Smooth muscle cell (in vitro differentiated cells): ENCODE data around the gene NECTIN3. TPM values are rescaled to one million over a fixed set of nuclear protein-coding genes. Genes with fewer than 3 reads are reported as not detected.

Source experiments
- DNase-seq: peaks from one replicate; lab custom pipeline; 2025; ENCODE audit not compliant: unreplicated experiment; lab: John Stamatoyannopoulos, UW
- H2AFZ ChIP-seq: fragments of 200-600 bp; sonication (generic); 2 replicates; pipeline ENCODE4 v1.6.0; 2016; ENCODE audit warnings: antibody characterized with exemption, low read depth, mild to moderate bottlenecking
- H3F3A ChIP-seq: fragments of 200-600 bp; sonication (generic); 2 replicates; pipeline ENCODE4 v1.6.0; 2017; ENCODE audit warnings: antibody characterized with exemption, low read depth
- H3K27ac ChIP-seq: fragments of 200-600 bp; sonication (generic); 2 replicates; pipeline ENCODE4 v1.5.1; 2016; ENCODE audit warnings: low read depth, mild to moderate bottlenecking
- H3K27me3 ChIP-seq: fragments of 200-600 bp; sonication (generic); 2 replicates; pipeline ENCODE4 v1.6.1; 2016; ENCODE audit warnings: low read depth, mild to moderate bottlenecking
- H3K36me3 ChIP-seq: fragments of 200-600 bp; sonication (generic); 2 replicates; pipeline ENCODE4 v1.5.1; 2016; ENCODE audit warnings: low read depth
- H3K4me1 ChIP-seq: fragments of 200-600 bp; sonication (generic); 2 replicates; pipeline ENCODE4 v1.5.1; 2016; ENCODE audit warnings: low read depth
- H3K4me2 ChIP-seq: fragments of 200-600 bp; sonication (generic); 2 replicates; pipeline ENCODE4 v1.6.0; 2016; ENCODE audit warnings: mild to moderate bottlenecking
- H3K4me3 ChIP-seq: fragments of 200-600 bp; sonication (generic); 2 replicates; pipeline ENCODE4 v1.5.1; 2016; ENCODE audit warnings: mild to moderate bottlenecking
- H3K79me2 ChIP-seq: fragments of 200-600 bp; sonication (generic); 2 replicates; pipeline ENCODE4 v1.6.0; 2016; ENCODE audit warnings: low read depth, mild to moderate bottlenecking
- H3K9ac ChIP-seq: fragments of 200-600 bp; sonication (generic); 2 replicates; pipeline ENCODE4 v1.6.0; 2016; ENCODE audit warnings: low read depth
- H3K9me3 ChIP-seq: fragments of 200-600 bp; sonication (generic); replicated peaks from 2 replicates; pipeline ENCODE4 v1.5.1; 2016; ENCODE audit warnings: low read depth
- H4K20me1 ChIP-seq: fragments of 200-600 bp; sonication (generic); 2 replicates; pipeline ENCODE4 v1.6.0; 2016; ENCODE audit warnings: low read depth
- WGBS: methylation state at CpG from one replicate; pipeline ENCODE4 v1.1.7; 2016; ENCODE audit warnings: low lambda C conversion rate; 5-methylcytosine and 5-hydroxymethylcytosine counted together
- polyA plus RNA-seq: library from polyadenylated mRNA; unstranded; fragments of >200 nt; fragmentation: Nextera tagmentation; extraction: Ambion mirVana; gene quantifications from 2 replicates; pipeline ENCODE4 v1.2.1, GENCODE V29; 2016
- total RNA-seq: library from RNA; depleted of rRNA; stranded (reverse); fragments of >200 nt; gene quantifications from 2 replicates; pipeline ENCODE4 v1.2.3, GENCODE V29; 2014
- TF ChIP-seq, protein P1 (sequence below): fragments of 200-600 bp; sonication (generic); IDR thresholded peaks from 2 replicates; pipeline ENCODE4 v1.5.1; 2017; ENCODE audit warnings: borderline replicate concordance, mild to moderate bottlenecking, antibody characterized with exemption; ENCODE audit not compliant: insufficient read depth, poor library complexity, severe bottlenecking

NECTIN3 gene
- total and polyA plus RNA-seq, 2 experiments from 2014 or later, result 10.4 to 76.3 TPM

DNA sequence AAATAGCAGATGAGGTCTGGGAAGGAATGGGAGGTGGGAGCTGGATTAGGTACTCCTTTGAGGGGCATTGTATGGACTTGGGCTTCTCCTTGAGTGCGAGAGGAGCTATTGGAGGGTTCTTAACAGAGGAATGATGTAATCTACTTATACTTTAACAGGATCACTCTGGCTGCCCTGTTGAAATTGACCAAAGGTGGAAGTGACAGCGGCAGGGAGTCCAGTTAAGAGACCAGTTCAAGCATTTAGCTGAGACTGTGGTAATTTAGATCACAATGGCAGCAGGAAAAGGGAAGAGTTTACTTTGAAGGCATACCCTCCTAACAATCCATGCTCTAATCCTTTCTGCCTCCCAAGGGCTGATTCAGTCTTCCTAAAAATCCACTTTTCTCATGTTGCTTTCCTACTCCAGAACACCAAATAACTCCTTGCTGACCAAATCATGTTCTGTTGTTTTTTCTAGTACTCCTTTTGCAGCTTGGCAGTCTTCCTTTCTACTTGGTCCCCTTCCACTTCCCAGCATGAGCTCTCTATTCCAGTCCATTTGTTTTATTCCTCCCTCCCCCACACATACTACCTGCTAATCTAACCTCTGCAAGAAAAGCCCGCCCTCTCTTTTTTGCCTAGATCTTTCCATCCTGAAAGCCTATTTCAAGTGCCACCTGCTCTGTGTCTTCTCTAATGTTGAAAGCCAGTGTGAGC lies 139.4 kb downstream of the NECTIN3 start:
- DNase-seq, result no peak
- 86% methylated on average over 3 of the region's 3 CpGs for WGBS

DNA sequence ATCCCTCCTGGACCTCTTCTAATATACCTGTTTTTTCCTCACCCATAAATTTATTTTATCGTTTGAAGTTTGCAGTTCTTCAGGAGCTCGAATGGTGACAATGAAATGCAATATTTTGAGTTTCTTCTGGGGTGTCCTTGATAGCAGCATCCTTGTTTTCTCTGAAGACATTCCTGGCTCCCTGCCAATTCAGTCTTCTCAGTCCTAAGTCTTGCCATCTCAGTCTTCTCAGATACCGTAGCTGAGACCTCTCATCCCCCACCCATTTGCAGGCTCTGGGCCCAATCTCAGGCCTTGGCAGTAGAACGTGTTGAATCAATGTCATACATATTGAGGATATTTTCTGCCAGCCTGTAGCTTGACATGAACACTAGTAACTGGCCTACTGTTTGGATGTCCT lies 140.9 kb downstream of the NECTIN3 start:
- Histone ChIP-seq H3K4me3 (no peak overlapping the region), H3K27me3 (no peaks in the 10 kb centered on the region), H4K20me1 (no peaks in the 10 kb centered on the region), H3K4me2 (no peak overlapping the region), H2AFZ (no peak overlapping the region), H3K9me3 (no peaks in the 10 kb centered on the region), H3F3A (no peaks in the 10 kb centered on the region), H3K27ac (no peak overlapping the region), H3K9ac (no peak overlapping the region), H3K36me3 (no peaks in the 10 kb centered on the region), H3K79me2 (no peaks in the 10 kb centered on the region), H3K4me1 (no peaks in the 10 kb centered on the region)
- DNase-seq, result no peak
- WGBS, result 91% methylated on average over 4 of the region's 4 CpGs
- TF ChIP-seq, protein P1, sequence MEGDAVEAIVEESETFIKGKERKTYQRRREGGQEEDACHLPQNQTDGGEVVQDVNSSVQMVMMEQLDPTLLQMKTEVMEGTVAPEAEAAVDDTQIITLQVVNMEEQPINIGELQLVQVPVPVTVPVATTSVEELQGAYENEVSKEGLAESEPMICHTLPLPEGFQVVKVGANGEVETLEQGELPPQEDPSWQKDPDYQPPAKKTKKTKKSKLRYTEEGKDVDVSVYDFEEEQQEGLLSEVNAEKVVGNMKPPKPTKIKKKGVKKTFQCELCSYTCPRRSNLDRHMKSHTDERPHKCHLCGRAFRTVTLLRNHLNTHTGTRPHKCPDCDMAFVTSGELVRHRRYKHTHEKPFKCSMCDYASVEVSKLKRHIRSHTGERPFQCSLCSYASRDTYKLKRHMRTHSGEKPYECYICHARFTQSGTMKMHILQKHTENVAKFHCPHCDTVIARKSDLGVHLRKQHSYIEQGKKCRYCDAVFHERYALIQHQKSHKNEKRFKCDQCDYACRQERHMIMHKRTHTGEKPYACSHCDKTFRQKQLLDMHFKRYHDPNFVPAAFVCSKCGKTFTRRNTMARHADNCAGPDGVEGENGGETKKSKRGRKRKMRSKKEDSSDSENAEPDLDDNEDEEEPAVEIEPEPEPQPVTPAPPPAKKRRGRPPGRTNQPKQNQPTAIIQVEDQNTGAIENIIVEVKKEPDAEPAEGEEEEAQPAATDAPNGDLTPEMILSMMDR, result no peak

More for the DNA sequence above, 139.4 kb downstream of the NECTIN3 start:
- Histone ChIP-seq H3K36me3 (no peaks in the 10 kb centered on the region), H3F3A (no peaks in the 10 kb centered on the region), H3K4me1 (no peaks in the 10 kb centered on the region), H3K4me3 (no peak overlapping the region), H3K27me3 (no peaks in the 10 kb centered on the region), H3K27ac (no peak overlapping the region), H2AFZ (no peak overlapping the region), H3K79me2 (no peaks in the 10 kb centered on the region), H3K9me3 (no peaks in the 10 kb centered on the region), H3K4me2 (no peak overlapping the region), H4K20me1 (no peaks in the 10 kb centered on the region), H3K9ac (no peak overlapping the region)
- TF ChIP-seq, protein P1, result no peak

GRCh38 chr3:111215481-111215880 lies 143.9 kb downstream of the NECTIN3 start:
- Histone ChIP-seq H3K4me3 (no peak overlapping the region), H4K20me1 (no peaks in the 10 kb centered on the region), H3K79me2 (no peaks in the 10 kb centered on the region), H3K27ac (no peak overlapping the region), H2AFZ (no peak overlapping the region), H3K9me3 (no peaks in the 10 kb centered on the region), H3K27me3 (no peaks in the 10 kb centered on the region), H3K4me1 (no peaks in the 10 kb centered on the region), H3F3A (no peaks in the 10 kb centered on the region), H3K36me3 (no peaks in the 10 kb centered on the region), H3K9ac (no peak overlapping the region), H3K4me2 (no peak overlapping the region)
- no peak for DNase-seq
- TF ChIP-seq, protein P1, result no peak
- WGBS, result 90% methylated on average over 1 of the region's 1 CpG

DNA sequence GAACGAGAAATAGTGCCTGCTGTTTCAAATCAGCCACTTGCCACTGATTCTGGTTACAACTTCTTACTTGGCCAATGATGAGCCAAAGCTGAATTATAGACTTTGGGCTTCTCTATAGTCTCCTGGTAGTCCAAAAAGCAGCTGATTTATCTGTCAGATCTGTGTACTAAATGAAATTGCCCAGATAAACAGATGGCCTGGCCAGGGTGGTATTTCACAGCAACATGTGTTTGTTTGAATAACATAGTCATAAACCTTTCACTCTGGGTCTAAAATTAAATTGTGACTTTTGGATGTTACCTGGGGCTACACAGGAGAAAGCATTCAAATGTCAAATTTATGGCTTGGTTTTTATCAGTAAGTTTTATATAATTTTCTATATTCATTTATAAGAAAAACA lies 147.0 kb downstream of the NECTIN3 start:
- Histone ChIP-seq H3K4me3 (no peak overlapping the region), H3K79me2 (no peaks in the 10 kb centered on the region), H4K20me1 (no peaks in the 10 kb centered on the region), H3K27ac (no peak overlapping the region), H3K9me3 (no peaks in the 10 kb centered on the region), H3K27me3 (no peaks in the 10 kb centered on the region), H3K36me3 (no peaks in the 10 kb centered on the region), H3K4me1 (no peaks in the 10 kb centered on the region), H3K4me2 (no peak overlapping the region), H2AFZ (no peak overlapping the region), H3K9ac (no peak overlapping the region), H3F3A (no peaks in the 10 kb centered on the region)
- 88% methylated on average over 1 of the region's 1 CpG for WGBS
- TF ChIP-seq, protein P1, result no peak
- DNase-seq, result no peak
